Measurements from ENCODE around the gene FER.
"Not testable (repeated sequence)": the region's sequence is repeated elsewhere in the genome, so short reads cannot be mapped to it uniquely, and the experiment has no call there.

The FER gene

DNA sequence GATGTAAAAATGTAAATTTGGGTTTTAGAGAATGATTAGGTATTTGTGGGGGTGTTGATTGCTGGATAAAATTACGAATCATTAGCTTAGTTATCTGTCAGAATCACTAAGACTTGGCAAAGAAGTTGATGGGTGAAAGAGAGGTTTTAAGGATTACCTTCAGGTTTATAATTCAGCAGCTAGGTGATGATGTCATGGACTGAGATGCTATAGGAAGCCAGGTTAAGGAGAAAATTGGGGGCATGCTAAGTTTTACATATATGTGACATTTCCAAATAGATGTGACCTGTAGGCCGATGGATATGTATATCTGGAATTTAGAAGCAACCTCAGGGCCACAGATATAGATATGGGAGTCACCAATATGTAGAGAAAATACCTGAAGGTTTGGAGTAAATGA is 228.0 kb downstream of the FER start:
- no peak overlapping the region for H2AFZ ChIP-seq (ENCODE audit: low read length)
- H3K4me1 ChIP-seq (ENCODE audit: insufficient read depth, low read length, severe bottlenecking), result no peaks in the 10 kb centered on the region
- no peaks in the 10 kb centered on the region for H4K20me1 ChIP-seq (ENCODE audit: insufficient read depth, low read length)
- no peak overlapping the region for H3K27ac ChIP-seq (ENCODE audit: low read depth, low read length, poor library complexity, severe bottlenecking)
- H3F3A ChIP-seq (ENCODE audit: insufficient read depth, low read length), result no peaks in the 10 kb centered on the region
- no peaks in the 10 kb centered on the region for H3K9me2 ChIP-seq (ENCODE audit: low read depth, low read length)
- no peaks in the 10 kb centered on the region for H3K27me3 ChIP-seq (ENCODE audit: insufficient read depth, low read length)
- no peak for TF ChIP-seq EZH2 (IDR thresholded peaks at IDR 0.05; ENCODE audit: borderline replicate concordance, low read length)
- TF ChIP-seq, protein P1, sequence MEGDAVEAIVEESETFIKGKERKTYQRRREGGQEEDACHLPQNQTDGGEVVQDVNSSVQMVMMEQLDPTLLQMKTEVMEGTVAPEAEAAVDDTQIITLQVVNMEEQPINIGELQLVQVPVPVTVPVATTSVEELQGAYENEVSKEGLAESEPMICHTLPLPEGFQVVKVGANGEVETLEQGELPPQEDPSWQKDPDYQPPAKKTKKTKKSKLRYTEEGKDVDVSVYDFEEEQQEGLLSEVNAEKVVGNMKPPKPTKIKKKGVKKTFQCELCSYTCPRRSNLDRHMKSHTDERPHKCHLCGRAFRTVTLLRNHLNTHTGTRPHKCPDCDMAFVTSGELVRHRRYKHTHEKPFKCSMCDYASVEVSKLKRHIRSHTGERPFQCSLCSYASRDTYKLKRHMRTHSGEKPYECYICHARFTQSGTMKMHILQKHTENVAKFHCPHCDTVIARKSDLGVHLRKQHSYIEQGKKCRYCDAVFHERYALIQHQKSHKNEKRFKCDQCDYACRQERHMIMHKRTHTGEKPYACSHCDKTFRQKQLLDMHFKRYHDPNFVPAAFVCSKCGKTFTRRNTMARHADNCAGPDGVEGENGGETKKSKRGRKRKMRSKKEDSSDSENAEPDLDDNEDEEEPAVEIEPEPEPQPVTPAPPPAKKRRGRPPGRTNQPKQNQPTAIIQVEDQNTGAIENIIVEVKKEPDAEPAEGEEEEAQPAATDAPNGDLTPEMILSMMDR (IDR thresholded peaks at IDR 0.05; ENCODE audit: low read length), result no peak
- H3K4me2 ChIP-seq (ENCODE audit: low read length), result no peak overlapping the region
- H3K36me3 ChIP-seq (ENCODE audit: insufficient read depth, low read length), result no peaks in the 10 kb centered on the region
- no peak overlapping the region for H3K9ac ChIP-seq (ENCODE audit: low read length)
- H3K9me3 ChIP-seq (ENCODE audit: low read length), result no peaks in the 10 kb centered on the region
- no peak overlapping the region for H3K4me3 ChIP-seq (ENCODE audit: low read depth, low read length, poor library complexity, severe bottlenecking)
- H3K79me2 ChIP-seq (ENCODE audit: insufficient read depth, low read length), result no peaks in the 10 kb centered on the region

DNA sequence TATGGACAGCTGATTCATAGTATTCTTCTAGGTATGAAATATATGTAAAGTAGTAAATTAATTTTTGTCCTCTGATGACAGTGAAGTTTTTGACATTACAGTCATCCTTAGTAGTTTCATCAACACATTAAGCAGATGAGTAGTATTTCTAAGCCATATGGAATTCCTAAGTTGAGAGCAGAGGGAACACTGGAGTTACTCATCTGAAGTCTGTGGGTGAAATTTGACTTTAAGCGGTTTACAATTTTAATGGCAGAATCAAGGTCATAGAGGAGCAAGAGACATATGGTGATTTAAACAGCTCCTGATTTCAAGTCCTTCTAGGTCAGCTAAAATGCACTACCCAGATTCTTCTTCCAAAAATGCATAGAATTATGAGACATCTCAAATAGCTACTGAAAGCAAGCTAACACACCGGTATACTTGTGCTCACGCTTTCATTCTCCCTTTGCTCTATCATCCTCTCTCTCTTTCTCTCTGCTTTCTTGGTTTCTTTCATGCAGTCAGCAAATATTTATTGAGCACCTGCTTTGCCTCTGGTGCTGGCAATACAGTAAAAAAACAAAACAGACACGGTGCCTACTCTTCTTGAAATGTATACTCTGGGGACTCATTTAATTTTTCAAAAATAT is 235.9 kb downstream of the FER start:
- Histone ChIP-seq H3K4me2 (ENCODE audit: low read length) (no peak overlapping the region), H3K27ac (ENCODE audit: low read depth, low read length, poor library complexity, severe bottlenecking) (no peak overlapping the region), H3K9me3 (ENCODE audit: low read length) (no peaks in the 10 kb centered on the region), H4K20me1 (ENCODE audit: insufficient read depth, low read length) (no peaks in the 10 kb centered on the region), H3K9me2 (ENCODE audit: low read depth, low read length) (no peaks in the 10 kb centered on the region), H3K27me3 (ENCODE audit: insufficient read depth, low read length) (no peaks in the 10 kb centered on the region), H3K79me2 (ENCODE audit: insufficient read depth, low read length) (no peaks in the 10 kb centered on the region), H3K36me3 (ENCODE audit: insufficient read depth, low read length) (no peaks in the 10 kb centered on the region), H3K4me1 (ENCODE audit: insufficient read depth, low read length, severe bottlenecking) (no peaks in the 10 kb centered on the region), H3F3A (ENCODE audit: insufficient read depth, low read length) (no peaks in the 10 kb centered on the region), H3K4me3 (ENCODE audit: low read depth, low read length, poor library complexity, severe bottlenecking) (no peak overlapping the region), H2AFZ (ENCODE audit: low read length) (no peak overlapping the region), H3K9ac (ENCODE audit: low read length) (no peak overlapping the region)
- TF ChIP-seq, protein P1 (IDR thresholded peaks at IDR 0.05; ENCODE audit: low read length), result no peak
- TF ChIP-seq EZH2 (IDR thresholded peaks at IDR 0.05; ENCODE audit: borderline replicate concordance, low read length), result no peak

- no peaks in the 10 kb centered on the region for H3K27me3 ChIP-seq (ENCODE audit: insufficient read depth, low read length)
- no peak overlapping the region for H3K4me3 ChIP-seq (ENCODE audit: low read depth, low read length, poor library complexity, severe bottlenecking)
- H3K4me2 ChIP-seq (ENCODE audit: low read length), result no peak overlapping the region
- no peaks in the 10 kb centered on the region for H3K79me2 ChIP-seq (ENCODE audit: insufficient read depth, low read length)
- no peak for TF ChIP-seq EZH2 (IDR thresholded peaks at IDR 0.05; ENCODE audit: borderline replicate concordance, low read length)
- TF ChIP-seq, protein P1 (IDR thresholded peaks at IDR 0.05; ENCODE audit: low read length), result no peak
- no peak overlapping the region for H2AFZ ChIP-seq (ENCODE audit: low read length)
- H3K27ac ChIP-seq (ENCODE audit: low read depth, low read length, poor library complexity, severe bottlenecking), result no peak overlapping the region
- no peaks in the 10 kb centered on the region for H4K20me1 ChIP-seq (ENCODE audit: insufficient read depth, low read length)
- H3K9me3 ChIP-seq (ENCODE audit: low read length), result no peaks in the 10 kb centered on the region
- H3F3A ChIP-seq (ENCODE audit: insufficient read depth, low read length), result no peaks in the 10 kb centered on the region
- H3K36me3 ChIP-seq (ENCODE audit: insufficient read depth, low read length), result no peaks in the 10 kb centered on the region
- peaks cover 7% of the 10 kb centered on the region; the same call in 1 of the 2 replicates for H3K9me2 ChIP-seq (ENCODE audit: low read depth, low read length)
- no peak overlapping the region for H3K9ac ChIP-seq (ENCODE audit: low read length)
- H3K4me1 ChIP-seq (ENCODE audit: insufficient read depth, low read length, severe bottlenecking), result no peaks in the 10 kb centered on the region
Measured at GRCh38 chr5:108989761-108990392, 242.2 kb downstream of the FER start.

DNA sequence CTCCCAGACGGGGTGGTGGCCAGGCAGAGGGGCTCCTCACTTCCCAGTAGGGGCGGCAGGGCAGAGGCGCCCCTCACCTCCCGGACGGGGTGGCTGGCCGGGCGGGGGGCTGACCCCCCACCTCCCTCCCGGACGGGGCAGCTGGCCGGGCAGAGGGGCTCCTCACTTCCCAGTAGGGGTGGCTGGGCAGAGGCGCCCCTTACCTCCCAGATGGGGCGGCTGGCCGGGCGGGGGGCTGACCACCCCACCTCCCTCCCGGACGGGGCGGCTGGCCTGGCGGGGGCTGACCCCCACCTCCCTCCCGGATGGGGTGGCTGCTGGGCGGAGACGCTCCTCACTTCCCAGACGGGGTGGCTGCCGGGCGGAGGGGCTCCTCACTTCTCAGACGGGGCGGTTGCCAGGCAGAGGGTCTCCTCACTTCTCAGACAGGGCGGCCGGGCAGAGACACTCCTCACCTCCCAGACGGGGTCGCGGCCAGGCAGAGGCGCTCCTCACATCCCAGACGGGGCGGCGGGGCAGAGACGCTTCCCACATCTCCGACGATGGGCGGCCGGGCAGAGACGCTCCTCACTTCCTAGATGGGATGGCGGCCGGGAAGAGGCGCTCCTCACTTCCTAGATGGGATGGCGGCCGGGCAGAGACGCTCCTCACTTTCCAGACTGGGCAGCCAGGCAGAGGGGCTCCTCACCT is 244.8 kb downstream of the FER start:
- not testable (repeated sequence) for H2AFZ ChIP-seq (ENCODE audit: low read length); H3K79me2 ChIP-seq (ENCODE audit: insufficient read depth, low read length); H3K9me2 ChIP-seq (ENCODE audit: low read depth, low read length); H3K36me3 ChIP-seq (ENCODE audit: insufficient read depth, low read length); H3K9ac ChIP-seq (ENCODE audit: low read length); H3K4me1 ChIP-seq (ENCODE audit: insufficient read depth, low read length, severe bottlenecking); H3K27ac ChIP-seq (ENCODE audit: low read depth, low read length, poor library complexity, severe bottlenecking); H3K4me2 ChIP-seq (ENCODE audit: low read length); H3K27me3 ChIP-seq (ENCODE audit: insufficient read depth, low read length); H3K9me3 ChIP-seq (ENCODE audit: low read length); H4K20me1 ChIP-seq (ENCODE audit: insufficient read depth, low read length); H3K4me3 ChIP-seq (ENCODE audit: low read depth, low read length, poor library complexity, severe bottlenecking); H3F3A ChIP-seq (ENCODE audit: insufficient read depth, low read length)

- H3K27me3 ChIP-seq (ENCODE audit: insufficient read depth, low read length), result not testable (repeated sequence)
Measured at GRCh38 chr5:108993440-108993839, 245.7 kb downstream of the FER start.

More at GRCh38 chr5:108993440-108993839, 245.7 kb downstream of the FER start:
- H3K4me2 ChIP-seq (ENCODE audit: low read length); H2AFZ ChIP-seq (ENCODE audit: low read length); H3K4me3 ChIP-seq (ENCODE audit: low read depth, low read length, poor library complexity, severe bottlenecking); H3K79me2 ChIP-seq (ENCODE audit: insufficient read depth, low read length); H4K20me1 ChIP-seq (ENCODE audit: insufficient read depth, low read length); H3K9ac ChIP-seq (ENCODE audit: low read length); H3K27ac ChIP-seq (ENCODE audit: low read depth, low read length, poor library complexity, severe bottlenecking); H3F3A ChIP-seq (ENCODE audit: insufficient read depth, low read length); H3K4me1 ChIP-seq (ENCODE audit: insufficient read depth, low read length, severe bottlenecking); H3K9me2 ChIP-seq (ENCODE audit: low read depth, low read length); H3K36me3 ChIP-seq (ENCODE audit: insufficient read depth, low read length); H3K9me3 ChIP-seq (ENCODE audit: low read length): not testable (repeated sequence)
